HG03060 (cell line): Measurements from ENCODE around the gene CLASRP.
A peak's percentile ranks its signal among the peaks of the same experiment; 100 is the strongest.
"Not testable (repeated sequence)": the region's sequence is repeated elsewhere in the genome, so short reads cannot be mapped to it uniquely, and the experiment has no call there.

Experiments used
- ATAC-seq: cut with Tn5 transposase; IDR thresholded peaks from one replicate; pipeline ENCODE4 v1.9.1; 2021; ENCODE audit warnings: low read depth, moderate number of reproducible peaks; ENCODE audit not compliant: unreplicated experiment

CLASRP gene

GRCh38 chr19:45038931-45039893 is at the start of gene CLASRP:
TSS of gene CLASRP (plus strand) at chr19:45039045. CDS start at chr19:45040213, 1,168 bp downstream.
- ATAC-seq = no peak

DNA sequence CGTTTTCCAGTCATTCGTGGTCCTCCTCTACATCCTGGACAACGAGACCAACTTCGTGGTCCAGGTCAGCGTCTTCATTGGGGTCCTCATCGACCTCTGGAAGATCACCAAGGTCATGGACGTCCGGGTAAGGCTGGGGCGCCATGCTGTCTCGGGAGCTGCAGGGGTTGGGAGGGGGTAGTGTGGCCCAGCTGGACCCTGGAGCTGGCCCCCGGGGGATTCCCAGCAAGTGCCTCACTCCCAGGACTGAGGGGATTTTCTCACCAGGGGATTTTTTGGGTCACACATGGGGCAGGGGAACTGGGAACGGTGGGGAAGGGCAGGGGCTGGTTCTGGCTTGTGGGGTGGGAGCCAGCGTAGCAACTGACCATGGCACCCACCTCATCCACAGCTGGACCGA is 48.4 kb upstream of the CLASRP start:
- ATAC-seq = no peak

DNA sequence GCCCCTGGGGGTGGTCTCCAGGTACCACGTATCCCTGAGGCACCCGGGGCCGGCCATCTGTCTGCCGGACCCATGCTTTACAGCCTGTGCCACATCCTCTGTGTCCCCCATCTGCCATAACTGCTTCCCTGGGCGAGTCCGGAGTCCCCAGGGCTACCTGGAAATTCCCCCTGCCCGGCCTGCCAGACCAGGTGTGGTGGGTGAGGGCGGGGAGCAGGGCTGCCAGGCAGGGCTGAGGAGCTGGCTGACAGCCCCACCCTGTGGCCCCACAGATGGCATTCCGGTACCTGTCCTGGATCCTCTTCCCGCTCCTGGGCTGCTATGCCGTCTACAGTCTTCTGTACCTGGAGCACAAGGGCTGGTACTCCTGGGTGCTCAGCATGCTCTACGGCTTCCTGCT is 47.9 kb upstream of the CLASRP start:
- ATAC-seq = no peak

GRCh38 chr19:44992336-44993163 is 46.3 kb upstream of the CLASRP start:
- ATAC-seq = no peak

- no peak for ATAC-seq
Measured at GRCh38 chr19:44993526-44993925, 45.3 kb upstream of the CLASRP start.

DNA sequence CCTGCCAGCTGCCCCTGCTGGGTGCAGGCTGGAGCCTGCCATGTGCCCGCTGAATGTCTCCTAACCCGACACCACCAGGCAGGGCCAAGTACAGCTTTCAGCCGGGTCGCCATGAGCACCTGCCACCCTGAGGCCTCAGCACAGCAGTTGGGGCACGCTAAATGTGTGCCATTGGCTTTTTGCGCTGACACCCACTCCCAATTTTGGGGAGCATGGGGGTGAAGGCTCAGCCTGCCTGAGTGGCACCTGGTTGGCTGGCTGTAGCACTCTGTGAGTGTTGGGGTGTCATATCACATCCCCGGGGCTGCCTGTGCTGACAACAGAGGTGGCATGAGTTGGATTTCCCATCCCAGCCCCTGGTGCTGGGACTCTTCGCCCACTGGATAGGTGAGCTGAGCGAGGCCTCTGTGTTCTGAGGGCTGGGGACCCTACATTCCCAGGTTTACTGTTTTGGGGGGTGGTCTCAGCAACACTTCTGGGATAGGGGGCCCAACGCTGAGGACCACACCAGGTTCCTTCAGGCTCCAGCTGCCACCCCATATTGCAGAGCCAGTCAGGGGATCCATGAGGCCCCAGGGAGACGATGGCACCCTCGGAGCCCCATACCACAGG is 44.8 kb upstream of the CLASRP start:
- ATAC-seq = no peak

GRCh38 chr19:44998025-44998424 is 40.8 kb upstream of the CLASRP start:
- no peak for ATAC-seq

- not testable (repeated sequence) for ATAC-seq
Measured at GRCh38 chr19:44999131-44999925, 39.5 kb upstream of the CLASRP start.

DNA sequence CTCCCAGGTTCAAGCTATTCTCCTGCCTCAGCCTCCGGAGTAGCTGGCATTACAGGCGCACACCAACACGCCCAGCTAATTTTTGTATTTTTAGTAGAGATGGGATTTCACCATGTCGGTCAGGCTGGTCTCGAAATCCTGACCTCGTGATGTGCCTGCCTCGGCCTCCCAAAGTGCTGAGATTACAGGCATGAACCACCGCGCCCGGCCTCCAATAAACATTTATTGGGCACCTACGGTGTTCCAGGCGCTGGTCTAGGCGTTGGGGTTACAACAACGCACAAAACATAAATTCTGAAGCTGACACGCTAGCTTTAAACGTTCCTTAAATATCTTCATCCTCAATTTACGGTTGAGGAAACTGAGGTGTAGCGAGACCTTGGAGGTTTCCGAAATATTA is 38.2 kb upstream of the CLASRP start:
- not testable (repeated sequence) for ATAC-seq

GRCh38 chr19:45001087-45001739 is 37.6 kb upstream of the CLASRP start, which contains the start of gene RELB:
TSS of gene RELB (plus strand) at chr19:45001464. CDS start at chr19:45001580, 116 bp downstream.
- ATAC-seq = no peak

DNA sequence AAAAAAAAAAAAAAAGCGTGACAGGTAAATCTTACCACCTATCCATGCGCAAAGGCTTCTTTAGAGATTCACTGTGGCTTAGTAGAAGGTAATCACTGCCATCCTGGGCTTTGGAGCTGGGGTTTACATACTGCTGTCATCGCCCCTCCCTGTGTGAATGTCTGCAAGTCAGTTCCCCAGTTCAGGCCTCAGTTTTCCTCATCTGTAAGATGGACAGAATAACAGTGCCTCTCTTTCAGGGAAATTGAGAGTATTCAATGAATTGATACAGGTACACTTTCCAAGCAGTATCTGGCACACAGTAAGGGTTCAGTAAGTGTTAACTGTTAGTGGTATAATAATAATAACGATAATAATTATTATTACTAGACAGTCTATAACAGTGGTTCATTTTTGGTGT is 35.4 kb upstream of the CLASRP start:
- ATAC-seq = no peak

DNA sequence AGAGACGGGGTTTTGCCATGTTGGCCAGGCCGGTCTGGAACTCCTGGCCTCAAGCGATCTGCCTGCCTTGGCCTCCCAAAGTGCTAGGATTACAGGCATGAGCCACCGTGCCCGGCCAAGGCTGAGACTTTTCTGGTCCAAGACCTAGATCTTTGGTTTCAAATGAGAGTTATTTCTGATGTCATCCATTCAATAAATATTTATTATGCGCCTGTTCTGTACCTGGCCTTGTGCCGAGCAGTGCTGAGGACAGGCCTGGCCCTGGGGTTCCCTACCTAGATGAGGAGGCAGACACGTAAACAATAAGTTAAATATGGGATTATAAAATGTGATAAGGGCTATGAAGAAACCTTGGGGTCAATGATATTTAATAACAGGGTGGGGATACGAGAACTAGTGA is 33.1 kb upstream of the CLASRP start:
- ATAC-seq = no peak

GRCh38 chr19:45008552-45008951 is 30.3 kb upstream of the CLASRP start:
- ATAC-seq = no peak

GRCh38 chr19:45009625-45010255 is 29.1 kb upstream of the CLASRP start:
- ATAC-seq = no peak

GRCh38 chr19:45010306-45010705 is 28.5 kb upstream of the CLASRP start:
- ATAC-seq = no peak

DNA sequence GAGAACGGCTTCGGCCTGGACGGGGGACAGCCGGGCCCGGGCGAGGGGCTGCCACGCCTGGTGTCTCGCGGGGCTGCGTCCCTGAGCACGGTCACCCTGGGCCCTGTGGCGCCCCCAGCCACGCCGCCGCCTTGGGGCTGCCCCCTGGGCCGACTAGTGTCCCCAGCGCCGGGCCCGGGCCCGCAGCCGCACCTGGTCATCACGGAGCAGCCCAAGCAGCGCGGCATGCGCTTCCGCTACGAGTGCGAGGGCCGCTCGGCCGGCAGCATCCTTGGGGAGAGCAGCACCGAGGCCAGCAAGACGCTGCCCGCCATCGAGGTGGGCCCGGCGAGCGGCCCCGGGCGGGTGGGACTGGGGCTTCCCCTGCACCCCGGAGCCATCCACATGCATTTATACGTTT is 26.9 kb upstream of the CLASRP start:
- no peak for ATAC-seq

- peak; percentile 67 for ATAC-seq
Measured at GRCh38 chr19:45016388-45017314, 22.2 kb upstream of the CLASRP start.

DNA sequence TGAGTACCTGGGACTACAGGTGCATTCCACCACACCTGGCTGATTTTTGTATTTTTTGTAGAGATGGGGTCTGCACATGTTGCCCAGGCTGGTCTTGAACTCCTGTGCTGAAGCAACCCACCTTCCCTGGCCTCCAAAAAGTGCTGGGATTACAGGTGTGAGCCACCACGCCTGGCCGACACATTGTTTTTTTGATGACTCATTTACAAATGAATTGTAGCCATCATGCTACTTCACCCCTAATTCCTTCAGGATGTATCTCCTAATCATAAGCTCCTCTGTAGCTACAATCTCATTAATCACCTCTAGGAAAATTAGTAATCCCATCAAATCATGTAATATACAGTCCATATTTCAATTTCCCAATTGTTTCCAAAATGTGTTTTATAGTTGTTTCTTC is 19.7 kb upstream of the CLASRP start:
- ATAC-seq = no peak
